IMR-90 (cell line): ENCODE results near the gene MECR. TPM values are rescaled to one million over a fixed set of nuclear protein-coding genes. Genes with fewer than 3 reads are reported as not detected.

ENCODE experiments used
- ATAC-seq: fragments of 200-7000 bp; cut with Tn5 transposase; 2 replicates; pipeline ENCODE4 v1.9.1; 2020; ENCODE audit warnings: low read depth, mild to moderate bottlenecking, moderate library complexity
- BruUV-seq: library from RNA; stranded (reverse); fragments of 400-500 nt; replicated peaks from 2 replicates; lab custom pipeline; 2021; lab: Mats Ljungman, UMichigan
- CTCF ChIA-PET: fragments of 300-600 bp; formaldehyde crosslinking; extraction: SDS; loops from one replicate; lab custom pipeline; 2021; ENCODE audit warnings: antibody characterized with exemption; lab: Yijun Ruan, JAX
- POLR2A ChIA-PET: fragments of 300-600 bp; sonication (Branson Sonifier 250); formaldehyde crosslinking; loops from one replicate; lab custom pipeline; 2022; ENCODE audit warnings: antibody characterized with exemption; ENCODE audit not compliant: unreplicated experiment; lab: Charles Lee
- DNase-seq: peaks from one replicate; pipeline ENCODE4 v3.0.0; 2013
- H2AFZ ChIP-seq: replicated peaks from 2 replicates; pipeline ENCODE3; 2013; ENCODE audit warnings: low read length, mild to moderate bottlenecking; ENCODE audit not compliant: poor library complexity
- H2AK5ac ChIP-seq: 2 replicates; pipeline ENCODE4 v1.6.1; 2013; ENCODE audit warnings: low read depth, low read length, inconsistent platforms
- H2AK9ac ChIP-seq: replicated peaks from 2 replicates; pipeline ENCODE3; 2013; ENCODE audit warnings: mild to moderate bottlenecking, low read depth, low read length, moderate library complexity; ENCODE audit not compliant: poor library complexity
- H2BK120ac ChIP-seq: 2 replicates; pipeline ENCODE4 v1.6.1; 2013; ENCODE audit warnings: low read depth, low read length, inconsistent platforms
- H2BK15ac ChIP-seq: 3 replicates; pipeline ENCODE4 v1.6.1; 2013; ENCODE audit warnings: low read depth, low read length, inconsistent platforms
- H2BK20ac ChIP-seq: 2 replicates; pipeline ENCODE4 v1.6.1; 2013; ENCODE audit warnings: low read depth, mild to moderate bottlenecking, inconsistent platforms, low read length, moderate library complexity
- H2BK5ac ChIP-seq: 2 replicates; pipeline ENCODE4 v1.6.1; 2013; ENCODE audit warnings: mild to moderate bottlenecking, low read depth, low read length, inconsistent platforms; ENCODE audit not compliant: poor library complexity, severe bottlenecking
- H3K14ac ChIP-seq: replicated peaks from 2 replicates; pipeline ENCODE4 v1.6.1; 2013; ENCODE audit warnings: low read depth, low read length, inconsistent platforms
- H3K18ac ChIP-seq: 2 replicates; pipeline ENCODE4 v1.6.1; 2013; ENCODE audit warnings: low read depth, low read length, control low read depth
- H3K23ac ChIP-seq: 2 replicates; pipeline ENCODE4 v1.6.1; 2013; ENCODE audit warnings: low read depth, low read length, inconsistent platforms
- H3K27ac ChIP-seq: 2 replicates; pipeline ENCODE4 v1.5.1; 2013; ENCODE audit warnings: mild to moderate bottlenecking, control low read depth, low read length; ENCODE audit not compliant: insufficient read depth
- H3K27me3 ChIP-seq: 2 replicates; pipeline ENCODE4 v1.6.1; 2013; ENCODE audit warnings: low read length; ENCODE audit not compliant: control insufficient read depth, insufficient read depth
- H3K36me3 ChIP-seq: 2 replicates; pipeline ENCODE4 v1.6.1; 2013; ENCODE audit warnings: low read length, mixed read lengths; ENCODE audit not compliant: control insufficient read depth, insufficient read depth
- H3K4ac ChIP-seq: 2 replicates; pipeline ENCODE4 v1.6.1; 2013; ENCODE audit warnings: low read depth, low read length, inconsistent platforms
- H3K4me1 ChIP-seq: 2 replicates; pipeline ENCODE4 v1.6.1; 2013; ENCODE audit warnings: low read length, mixed read lengths; ENCODE audit not compliant: control insufficient read depth, insufficient read depth
- H3K4me2 ChIP-seq: 2 replicates; pipeline ENCODE4 v1.6.1; 2013; ENCODE audit warnings: low read depth, mild to moderate bottlenecking, control low read depth, low read length, moderate library complexity
- H3K4me3 ChIP-seq: 2 replicates; pipeline ENCODE4 v1.5.1; 2013; ENCODE audit warnings: low read depth, mild to moderate bottlenecking, control low read depth, low read length, moderate library complexity; ENCODE audit not compliant: insufficient read depth
- H3K56ac ChIP-seq: 2 replicates; pipeline ENCODE4 v1.6.1; 2013; ENCODE audit warnings: low read length, inconsistent platforms; ENCODE audit not compliant: insufficient read depth; ENCODE audit errors: extremely low read depth
- H3K79me1 ChIP-seq, 2 experiments: 2 replicates each; pipeline ENCODE4 v1.6.1; 2013; ENCODE audit warnings: low read length in 2 of 2, inconsistent platforms in 1 of 2, low read depth in 1 of 2
- H3K9ac ChIP-seq: 2 replicates; pipeline ENCODE4 v1.6.1; 2013; ENCODE audit warnings: low read depth, low read length, control low read depth
- H3K9me1 ChIP-seq: 2 replicates; pipeline ENCODE4 v1.6.1; 2013; ENCODE audit warnings: low read length, inconsistent platforms; ENCODE audit not compliant: insufficient read depth
- H3K9me3 ChIP-seq: 2 replicates; pipeline ENCODE4 v1.6.1; 2013; ENCODE audit warnings: low read length; ENCODE audit not compliant: control insufficient read depth, insufficient read depth
- H4K20me1 ChIP-seq: 2 replicates; pipeline ENCODE4 v1.6.1; 2013; ENCODE audit warnings: low read length, inconsistent platforms; ENCODE audit not compliant: insufficient read depth
- H4K5ac ChIP-seq: 2 replicates; pipeline ENCODE4 v1.6.1; 2013; ENCODE audit warnings: mild to moderate bottlenecking, low read depth, low read length, control low read depth
- H4K8ac ChIP-seq, 2 experiments: 2 replicates each; pipeline ENCODE4 v1.6.1; 2013; ENCODE audit warnings: low read depth in 2 of 2, low read length in 2 of 2, control low read depth in 1 of 2, inconsistent platforms in 1 of 2
- H4K91ac ChIP-seq: 2 replicates; pipeline ENCODE4 v1.6.1; 2013; ENCODE audit warnings: low read depth, low read length, inconsistent platforms; ENCODE audit not compliant: insufficient read depth
- BHLHE40 ChIP-seq: fragments of 150-350 bp; IDR thresholded peaks from 2 replicates; pipeline ENCODE4 v1.6.1; 2016; ENCODE audit warnings: mild to moderate bottlenecking, low read depth, low read length
- CEBPB ChIP-seq: IDR thresholded peaks from 2 replicates; pipeline ENCODE4 v1.6.1; 2012; ENCODE audit warnings: low read depth, low read length, improper control_type of control experiment
- CHD1 ChIP-seq: IDR thresholded peaks from 2 replicates; pipeline ENCODE4 v1.6.1; 2012; ENCODE audit warnings: low read depth, low read length, improper control_type of control experiment
- ELK1 ChIP-seq: fragments of 150-350 bp; IDR thresholded peaks from 2 replicates; pipeline ENCODE4 v1.6.1; 2016; ENCODE audit warnings: low read depth, mild to moderate bottlenecking, low read length, moderate library complexity, borderline replicate concordance
- MAFK ChIP-seq: IDR thresholded peaks from 2 replicates; pipeline ENCODE4 v1.6.1; 2012; ENCODE audit warnings: low read depth, low read length, improper control_type of control experiment
- MXI1 ChIP-seq: IDR thresholded peaks from 2 replicates; pipeline ENCODE4 v1.6.1; 2012; ENCODE audit warnings: low read depth, mild to moderate bottlenecking, low read length, moderate library complexity, borderline replicate concordance
- NFE2L2 ChIP-seq: fragments of 150-350 bp; IDR thresholded peaks from 2 replicates; pipeline ENCODE4 v1.6.1; 2016; ENCODE audit warnings: low read depth, mild to moderate bottlenecking, low read length
- POLR2A ChIP-seq: IDR thresholded peaks from 2 replicates; pipeline ENCODE4 v1.6.1; 2012; ENCODE audit warnings: mild to moderate bottlenecking, low read depth, low read length
- RAD21 ChIP-seq: IDR thresholded peaks from 2 replicates; pipeline ENCODE4 v1.6.1; 2012; ENCODE audit warnings: low read length, improper control_type of control experiment
- RCOR1 ChIP-seq: IDR thresholded peaks from 2 replicates; pipeline ENCODE4 v1.6.1; 2012; ENCODE audit warnings: mild to moderate bottlenecking, low read length, improper control_type of control experiment; ENCODE audit not compliant: insufficient replicate concordance
- RFX5 ChIP-seq: IDR thresholded peaks from 2 replicates; pipeline ENCODE4 v1.8.0; 2012; ENCODE audit warnings: low read depth, mild to moderate bottlenecking, low read length, moderate library complexity
- SMC3 ChIP-seq: fragments of 150-350 bp; IDR thresholded peaks from 2 replicates; pipeline ENCODE4 v1.6.1; 2016; ENCODE audit warnings: low read depth, mild to moderate bottlenecking, antibody characterized with exemption, low read length, moderate library complexity
- WGBS, 2 experiments: methylation state at CpG; one replicate each; pipeline versions ENCODE4 v1.1.5 to v1.1.7; 2013; ENCODE audit warnings: missing lambda C conversion rate in 2 of 2; ENCODE audit not compliant: insufficient read length in 1 of 2; ENCODE audit errors: extremely low coverage in 2 of 2; 5-methylcytosine and 5-hydroxymethylcytosine counted together
- dilution Hi-C: fragments of 300-500 bp; cut with HindIII; formaldehyde crosslinking; loops from one replicate; pipeline ENCODE4 v1.14.3; 2018; ENCODE audit warnings: low sequenced_read_pairs; ENCODE audit not compliant: unreplicated experiment
- in situ Hi-C: fragments of 300-500 bp; cut with MboI; formaldehyde crosslinking; loops from 3 replicates; pipeline ENCODE4 v1.14.3; 2019; ENCODE audit warnings: low sequenced_read_pairs, inconsistent platforms, mixed read lengths
- intact Hi-C: fragments of 100-400 bp; cut with micrococcal nuclease; formaldehyde crosslinking; loops from 2 replicates; pipeline ENCODE4 v1.10.0; 2022
- polyA plus RNA-seq, 3 experiments: library from polyadenylated mRNA; depleted of rRNA; stranded (reverse); fragments of >200 nt; gene quantifications; 2 replicates each; pipeline ENCODE4 v1.2.3, GENCODE V29; 2012; ENCODE audit warnings: low replicate concordance in 1 of 3
- total RNA-seq: library from RNA; depleted of rRNA; stranded (reverse); fragments of >200 nt; gene quantifications from 2 replicates; pipeline ENCODE4 v1.2.3, GENCODE V29; 2012

Gene MECR
- total and polyA plus RNA-seq, 2 of the 4 experiments (the other 2 are of a cell fraction): 20.3 to 24.8 TPM

DNA sequence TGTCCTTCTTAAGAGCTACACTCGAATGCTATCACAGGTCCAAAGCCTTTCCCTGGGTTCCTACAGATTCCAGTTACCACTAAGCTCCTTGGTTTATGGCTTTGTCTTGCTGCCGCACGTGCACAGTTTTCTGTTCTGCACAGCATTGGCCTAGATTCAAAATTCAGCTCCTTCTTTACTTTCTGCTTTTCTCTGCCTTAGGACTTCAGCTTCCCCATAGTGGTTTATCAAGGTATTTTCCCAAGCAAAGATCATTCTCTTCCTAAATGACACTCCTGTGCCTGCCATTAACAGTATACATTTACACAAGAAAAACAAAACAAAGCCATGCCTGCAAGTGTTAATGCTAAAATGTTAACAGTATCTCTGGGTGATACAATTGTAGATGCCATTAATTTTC lies 47.4 kb upstream of the MECR start:
- Histone ChIP-seq H2BK120ac (no peak overlapping the region), H3K4ac (no peak overlapping the region), H2AK9ac (no peak overlapping the region), H3K9ac (no peak overlapping the region), H3K18ac (no peak overlapping the region), H4K8ac (no peak overlapping the region), H3K27ac (no peak overlapping the region), H2AK5ac (no peak overlapping the region), H4K20me1 (no peaks in the 10 kb centered on the region), H3K23ac (no peak overlapping the region), H3K36me3 (no peaks in the 10 kb centered on the region), H4K5ac (no peak overlapping the region), H3K4me1 (0 out of 2 replicates have a peak, but pooled peaks cover 3% of the 10 kb centered on the region), H4K91ac (no peak overlapping the region), H3K9me1 (peaks cover 8% of the 10 kb centered on the region), H2BK5ac (no peak overlapping the region), H3K9me3 (no peaks in the 10 kb centered on the region), H3K27me3 (no peaks in the 10 kb centered on the region), H2BK15ac (no peak overlapping the region), H2BK20ac (no peak overlapping the region), H2AFZ (no peak overlapping the region), H3K4me2 (no peak overlapping the region), H3K14ac (no peak overlapping the region), H3K79me1 (no peaks in the 10 kb centered on the region; a peak in 1 of 4 replicates), H3K56ac (no peak overlapping the region), H3K4me3 (no peak overlapping the region)
- BruUV-seq: no TSS peak
- ATAC-seq: no peak
- POLR2A ChIA-PET: no interaction called here
- CTCF ChIA-PET: no interaction called here
- no peak for TF ChIP-seq RAD21
- no peak for TF ChIP-seq ELK1
- TF ChIP-seq CHD1: no peak
- TF ChIP-seq CEBPB: no peak
- TF ChIP-seq NFE2L2: no peak
- TF ChIP-seq MXI1: no peak
- no peak for TF ChIP-seq RFX5
- TF ChIP-seq BHLHE40: no peak
- TF ChIP-seq SMC3: no peak
- no peak for TF ChIP-seq MAFK
- no peak for TF ChIP-seq POLR2A
- no peak for TF ChIP-seq RCOR1
- dilution Hi-C loops: no loop called here
- DNase-seq: no peak
- intact Hi-C loops: no loop called here
- in situ Hi-C loops: no loop called here
- 63% methylated on average over 3 of the region's 3 CpGs; no CpG with 5 or more reads in 1 of the 2 experiments for WGBS, 2 experiments
